Measurements from ENCODE around the gene FYN. TPM values are rescaled to one million over a fixed set of nuclear protein-coding genes. Genes with fewer than 3 reads are reported as not detected.

FYN gene
- total and polyA plus RNA-seq, 2 experiments from 2014 or later = 58.6 to 166 TPM

DNA sequence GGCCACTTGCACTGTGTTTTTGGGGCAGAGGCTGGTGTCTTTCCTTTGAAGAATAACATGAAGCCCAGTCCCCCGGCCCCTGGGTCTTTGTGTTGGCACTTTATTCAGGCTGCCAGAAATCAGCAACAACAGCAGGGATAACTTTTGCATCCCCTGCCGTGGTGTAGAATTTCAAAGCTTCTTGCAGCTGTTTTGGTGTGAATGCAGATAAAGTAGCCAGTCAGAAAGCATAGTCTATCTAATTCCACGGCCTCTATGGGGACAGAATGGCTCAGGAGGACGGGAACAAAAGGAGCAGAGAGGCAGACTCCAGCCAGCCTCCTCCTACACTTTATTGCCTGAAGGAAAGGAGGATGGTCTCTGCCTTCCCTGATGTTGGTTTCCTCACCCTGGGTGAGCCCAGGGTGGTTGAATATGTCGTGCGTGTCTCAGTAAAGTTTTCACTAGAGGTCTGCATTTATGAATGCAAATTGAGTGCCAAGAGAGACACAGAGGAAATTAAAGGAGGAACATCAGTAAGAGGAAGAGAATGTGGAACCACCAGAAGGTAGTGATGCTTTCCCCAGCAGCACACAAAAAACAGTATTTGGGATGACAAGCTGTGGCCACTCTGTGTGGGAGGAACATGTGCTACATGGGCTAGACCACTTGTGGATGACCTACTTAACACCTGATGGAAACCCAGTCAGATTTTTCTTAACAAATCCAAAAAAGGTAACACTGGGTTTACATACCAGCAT, 141.6 kb downstream of the FYN start:
- no peak for DNase-seq
- no peak overlapping the region for H3K27ac ChIP-seq
- H3K4me2 ChIP-seq (ENCODE audit: unreplicated experiment) = no peak overlapping the region
- no peaks in the 10 kb centered on the region; the same call in 1 of the 2 replicates for H4K20me1 ChIP-seq (ENCODE audit: insufficient read depth)
- 53 to 61% methylated on average over 6 of the region's 6 CpGs for WGBS, 2 experiments (ENCODE audit: low coverage in 1 of 2, low lambda C conversion rate in 2 of 2, missing lambda C conversion rate in 2 of 2)
- TF ChIP-seq EZH2 (IDR thresholded peaks at IDR 0.05; ENCODE audit: insufficient read depth, poor library complexity, severe bottlenecking) (no peak), EZH2phosphoT487 (IDR thresholded peaks at IDR 0.05; ENCODE audit: insufficient read depth, low read depth) (no peak)
- H3K4me1 ChIP-seq (ENCODE audit: insufficient read depth) = peaks cover 23% of the 10 kb centered on the region
- H3F3A ChIP-seq (ENCODE audit: insufficient read depth) = peaks cover 14% of the 10 kb centered on the region
- H3K4me3 ChIP-seq = no peak overlapping the region
- peaks cover 87% of the 10 kb centered on the region for H3K79me2 ChIP-seq (ENCODE audit: insufficient read depth)
- H3K9ac ChIP-seq = no peak overlapping the region
- H3K27me3 ChIP-seq (replicated peaks; ENCODE audit: insufficient read depth) = no peaks in the 10 kb centered on the region
- no peaks in the 10 kb centered on the region for H3K9me3 ChIP-seq (ENCODE audit: low read depth)
- in situ Hi-C loops (cut with MboI) = no loop called here
- H3K9me2 ChIP-seq (ENCODE audit: insufficient read depth) = no peaks in the 10 kb centered on the region
- H3K36me3 ChIP-seq (ENCODE audit: low read depth) = no peaks in the 10 kb centered on the region
- no peak overlapping the region for H2AFZ ChIP-seq

DNA sequence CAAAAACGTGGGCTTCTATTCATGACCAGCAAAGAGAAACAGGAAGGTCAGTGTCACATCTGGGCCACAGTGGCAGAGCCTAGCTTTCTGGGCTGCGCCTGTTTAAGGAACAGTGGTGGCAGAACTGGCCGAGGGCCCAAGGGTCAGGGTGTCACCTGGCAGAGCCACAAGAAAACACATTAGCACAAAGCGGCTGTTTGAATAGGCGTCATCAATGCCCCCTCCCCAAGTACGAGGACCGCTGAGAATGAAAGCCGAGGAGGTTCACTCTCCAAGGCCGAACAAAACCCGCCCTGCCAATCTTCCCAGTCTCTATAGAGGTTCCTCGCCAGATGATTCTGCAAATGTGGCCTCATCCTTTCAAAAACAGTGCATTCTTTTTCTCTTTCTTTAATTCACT, 142.4 kb downstream of the FYN start:
- WGBS, 2 experiments (ENCODE audit: low coverage in 1 of 2, low lambda C conversion rate in 2 of 2, missing lambda C conversion rate in 2 of 2) = 87 to 91% methylated on average over 11 of the region's 11 CpGs
- H3K4me3 ChIP-seq = no peak overlapping the region
- in situ Hi-C loops (cut with MboI) = no loop called here
- TF ChIP-seq EZH2phosphoT487 (IDR thresholded peaks at IDR 0.05; ENCODE audit: insufficient read depth, low read depth) (no peak), EZH2 (IDR thresholded peaks at IDR 0.05; ENCODE audit: insufficient read depth, poor library complexity, severe bottlenecking) (no peak)
- H3K27ac ChIP-seq = no peak overlapping the region
- H3K4me1 ChIP-seq (ENCODE audit: insufficient read depth) = peaks cover 23% of the 10 kb centered on the region
- no peak overlapping the region for H3K9ac ChIP-seq
- peaks cover 18% of the 10 kb centered on the region for H3F3A ChIP-seq (ENCODE audit: insufficient read depth)
- H3K27me3 ChIP-seq (replicated peaks; ENCODE audit: insufficient read depth) = no peaks in the 10 kb centered on the region
- peaks cover 84% of the 10 kb centered on the region for H3K79me2 ChIP-seq (ENCODE audit: insufficient read depth)
- H3K9me3 ChIP-seq (ENCODE audit: low read depth) = no peaks in the 10 kb centered on the region
- no peak for DNase-seq
- no peaks in the 10 kb centered on the region for H3K9me2 ChIP-seq (ENCODE audit: insufficient read depth)
- no peak overlapping the region for H3K4me2 ChIP-seq (ENCODE audit: unreplicated experiment)
- no peak overlapping the region for H2AFZ ChIP-seq
- no peaks in the 10 kb centered on the region; the same call in 1 of the 2 replicates for H4K20me1 ChIP-seq (ENCODE audit: insufficient read depth)
- no peaks in the 10 kb centered on the region for H3K36me3 ChIP-seq (ENCODE audit: low read depth)

DNA sequence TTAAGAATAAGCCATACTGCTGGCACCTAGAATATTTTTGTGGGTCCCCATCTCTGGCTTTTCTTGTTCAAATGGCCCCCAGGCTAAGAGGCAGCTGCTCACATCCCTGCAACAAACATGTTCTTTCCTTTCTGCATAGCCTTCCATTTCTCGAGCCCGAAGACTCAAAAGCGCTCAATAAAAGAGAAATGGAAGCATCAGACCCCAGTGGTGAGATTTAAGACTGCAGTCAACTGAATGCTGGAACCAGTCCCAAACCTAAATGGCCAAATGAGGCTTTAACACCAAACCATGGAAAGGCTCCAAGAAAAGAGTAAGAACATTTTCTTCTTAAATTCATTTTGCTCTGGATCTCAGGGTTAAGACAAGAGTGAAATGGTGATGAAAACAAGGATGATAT, 145.4 kb downstream of the FYN start:
- no peaks in the 10 kb centered on the region for H3K9me2 ChIP-seq (ENCODE audit: insufficient read depth)
- H3K4me1 ChIP-seq (ENCODE audit: insufficient read depth) = peaks cover 50% of the 10 kb centered on the region
- H2AFZ ChIP-seq = no peak overlapping the region
- H3K27ac ChIP-seq = no peak overlapping the region
- peak overlapping the region; percentile 58 for H3K4me2 ChIP-seq (ENCODE audit: unreplicated experiment)
- H3K4me3 ChIP-seq = no peak overlapping the region
- no peaks in the 10 kb centered on the region for H4K20me1 ChIP-seq (ENCODE audit: insufficient read depth)
- in situ Hi-C loops (cut with MboI) = no loop called here
- no peak overlapping the region for H3K9ac ChIP-seq
- peak; percentile 61 for DNase-seq
- 96% methylated on average over 3 of the region's 3 CpGs for WGBS, 2 experiments (ENCODE audit: low coverage in 1 of 2, low lambda C conversion rate in 2 of 2, missing lambda C conversion rate in 2 of 2)
- H3K79me2 ChIP-seq (ENCODE audit: insufficient read depth) = peaks cover 74% of the 10 kb centered on the region
- H3F3A ChIP-seq (ENCODE audit: insufficient read depth) = peaks cover 45% of the 10 kb centered on the region
- H3K36me3 ChIP-seq (ENCODE audit: low read depth) = no peaks in the 10 kb centered on the region
- H3K27me3 ChIP-seq (replicated peaks; ENCODE audit: insufficient read depth) = no peaks in the 10 kb centered on the region
- H3K9me3 ChIP-seq (ENCODE audit: low read depth) = no peaks in the 10 kb centered on the region
- TF ChIP-seq EZH2 (IDR thresholded peaks at IDR 0.05; ENCODE audit: insufficient read depth, poor library complexity, severe bottlenecking) = no peak

DNA sequence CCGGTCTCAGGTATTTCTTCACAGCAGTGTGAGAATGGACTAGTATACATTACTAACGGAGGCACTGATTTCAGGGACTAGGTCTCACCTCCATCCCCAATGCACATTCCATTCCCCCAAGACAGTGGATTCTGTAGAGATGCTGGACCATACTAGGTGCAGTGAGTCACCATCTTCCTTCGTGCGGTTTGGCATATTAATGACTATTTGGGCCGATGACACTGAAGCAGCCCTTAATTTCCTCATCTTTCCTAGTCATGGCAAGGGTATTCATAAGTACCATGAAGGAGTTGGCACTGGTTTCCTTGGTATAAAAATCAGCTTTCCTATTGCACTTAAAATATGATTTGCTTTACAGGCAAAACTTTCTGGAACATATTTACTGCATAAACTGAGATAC, 146.2 kb downstream of the FYN start:
- H3K4me1 ChIP-seq (ENCODE audit: insufficient read depth) = peaks cover 57% of the 10 kb centered on the region
- DNase-seq = peak; percentile 98
- H4K20me1 ChIP-seq (ENCODE audit: insufficient read depth) = no peaks in the 10 kb centered on the region
- H3K27ac ChIP-seq = peak overlapping the region; percentile 72
- H3K9ac ChIP-seq = 0 out of 2 replicates have a peak overlapping the region, but pooled peaks have one; percentile 16
- H3K79me2 ChIP-seq (ENCODE audit: insufficient read depth) = peaks cover 73% of the 10 kb centered on the region
- H2AFZ ChIP-seq = no peak overlapping the region
- H3K4me2 ChIP-seq (ENCODE audit: unreplicated experiment) = peak overlapping the region; percentile 58
- TF ChIP-seq EZH2phosphoT487 (IDR thresholded peaks at IDR 0.05; ENCODE audit: insufficient read depth, low read depth) (no peak), EZH2 (IDR thresholded peaks at IDR 0.05; ENCODE audit: insufficient read depth, poor library complexity, severe bottlenecking) (no peak)
- H3K9me2 ChIP-seq (ENCODE audit: insufficient read depth) = no peaks in the 10 kb centered on the region
- peaks cover 52% of the 10 kb centered on the region for H3F3A ChIP-seq (ENCODE audit: insufficient read depth)
- in situ Hi-C loops (cut with MboI) = no loop called here
- H3K36me3 ChIP-seq (ENCODE audit: low read depth) = no peaks in the 10 kb centered on the region
- H3K4me3 ChIP-seq = no peak overlapping the region
- H3K27me3 ChIP-seq (replicated peaks; ENCODE audit: insufficient read depth) = no peaks in the 10 kb centered on the region
- no peaks in the 10 kb centered on the region for H3K9me3 ChIP-seq (ENCODE audit: low read depth)
- 19 to 21% methylated on average over 5 of the region's 5 CpGs for WGBS, 2 experiments (ENCODE audit: low coverage in 1 of 2, low lambda C conversion rate in 2 of 2, missing lambda C conversion rate in 2 of 2)
